Measurements from ENCODE around the gene FBXO30.

Gene FBXO30

DNA sequence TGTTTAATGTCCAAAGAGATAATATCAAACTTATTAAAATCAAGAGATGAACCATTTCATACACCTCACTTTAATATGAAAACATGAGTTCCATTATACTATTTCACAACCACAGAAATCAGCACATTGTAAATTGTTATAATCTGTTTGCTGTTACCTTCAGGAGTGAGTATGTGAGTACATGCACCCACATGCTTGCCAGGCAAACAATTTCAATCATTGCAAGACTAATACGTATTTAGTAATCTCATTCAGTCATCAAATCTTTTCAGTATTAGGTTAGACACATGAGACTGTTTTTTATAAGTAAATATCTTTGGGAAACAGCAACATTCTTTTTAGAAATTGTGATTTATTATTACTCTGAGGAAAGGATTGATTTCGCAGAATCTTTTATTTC lies 70.0 kb downstream of the FBXO30 start:
- no peak for DNase-seq

All from SIG-M5 (cell line).